ENCODE results near the gene NOP58. TPM values are rescaled to one million over a fixed set of nuclear protein-coding genes. Genes with fewer than 3 reads are reported as not detected.
A peak's percentile ranks its signal among the peaks of the same experiment; 100 is the strongest.

Gene NOP58
- total RNA-seq, 4 donors from 2014 or later, result 9.4 to 54.9 (median 26.3) TPM

DNA sequence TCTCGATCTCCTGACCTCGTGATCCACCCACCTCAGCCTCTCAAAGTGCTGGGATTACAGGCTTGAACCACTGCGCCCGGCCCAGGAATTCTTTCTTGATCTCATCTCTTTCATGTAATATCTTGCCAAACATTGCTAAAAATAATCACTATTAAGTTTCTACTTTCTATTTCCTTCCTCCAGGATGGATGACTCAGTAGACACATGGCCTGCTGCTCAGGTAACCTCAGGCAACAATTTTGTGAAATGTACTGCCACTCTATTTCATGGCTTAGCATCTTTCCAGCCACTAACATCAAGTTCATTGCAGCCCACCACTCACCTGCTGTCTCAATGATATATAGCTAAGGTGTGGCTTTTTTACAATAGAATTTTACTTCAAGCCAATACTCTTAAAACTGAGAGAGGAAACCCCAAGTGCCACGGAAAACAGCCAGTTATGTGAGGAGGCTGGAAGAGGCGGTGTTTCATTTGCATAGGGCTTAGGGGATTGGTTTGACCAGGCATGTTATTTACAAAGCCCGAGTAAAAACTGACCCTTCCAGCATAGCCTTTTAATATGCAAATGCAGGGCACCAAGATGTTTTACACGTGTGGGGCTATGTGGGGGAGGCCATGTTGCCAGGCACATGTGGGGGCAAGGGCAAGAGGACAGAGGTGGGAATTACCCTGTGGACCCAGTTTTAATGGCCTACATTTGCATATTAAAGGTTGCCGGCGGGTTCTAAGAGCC is 15.9 kb upstream of the NOP58 start:
- DNase-seq, result no peak
- H3K36me3 ChIP-seq, result no peaks in the 10 kb centered on the region
- H3K4me3 ChIP-seq, result no peak overlapping the region
- 71% methylated on average over 8 to 10 of the region's 10 CpGs for WGBS, 2 donors (ENCODE audit: low coverage in 1 of 2)
- TF ChIP-seq EP300 (IDR thresholded peaks at IDR 0.05; ENCODE audit: low read depth) (no peak), POLR2A (IDR thresholded peaks at IDR 0.05) (no peak), POLR2AphosphoS5 (IDR thresholded peaks at IDR 0.05) (no peak)
- TF ChIP-seq, protein P1, sequence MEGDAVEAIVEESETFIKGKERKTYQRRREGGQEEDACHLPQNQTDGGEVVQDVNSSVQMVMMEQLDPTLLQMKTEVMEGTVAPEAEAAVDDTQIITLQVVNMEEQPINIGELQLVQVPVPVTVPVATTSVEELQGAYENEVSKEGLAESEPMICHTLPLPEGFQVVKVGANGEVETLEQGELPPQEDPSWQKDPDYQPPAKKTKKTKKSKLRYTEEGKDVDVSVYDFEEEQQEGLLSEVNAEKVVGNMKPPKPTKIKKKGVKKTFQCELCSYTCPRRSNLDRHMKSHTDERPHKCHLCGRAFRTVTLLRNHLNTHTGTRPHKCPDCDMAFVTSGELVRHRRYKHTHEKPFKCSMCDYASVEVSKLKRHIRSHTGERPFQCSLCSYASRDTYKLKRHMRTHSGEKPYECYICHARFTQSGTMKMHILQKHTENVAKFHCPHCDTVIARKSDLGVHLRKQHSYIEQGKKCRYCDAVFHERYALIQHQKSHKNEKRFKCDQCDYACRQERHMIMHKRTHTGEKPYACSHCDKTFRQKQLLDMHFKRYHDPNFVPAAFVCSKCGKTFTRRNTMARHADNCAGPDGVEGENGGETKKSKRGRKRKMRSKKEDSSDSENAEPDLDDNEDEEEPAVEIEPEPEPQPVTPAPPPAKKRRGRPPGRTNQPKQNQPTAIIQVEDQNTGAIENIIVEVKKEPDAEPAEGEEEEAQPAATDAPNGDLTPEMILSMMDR (IDR thresholded peaks at IDR 0.05), result no peak
- in situ Hi-C loops (cut with MboI; ENCODE audit: low pct_ligation_motif_present in 1 of 4, low pct_unique_long_range_greater_than_20kb in 1 of 4, low sequenced_read_pairs in 3 of 4) (no loop called here), intact Hi-C loops (cut with DNase I; ENCODE audit: low total_unique reads) (loop anchor here (1.0 kb wide), 1 partner anchor 19 kb away; no protein-coding TSS in a partner anchor)
- H3K4me1 ChIP-seq, result no peaks in the 10 kb centered on the region
- H3K27ac ChIP-seq, result no peak overlapping the region
- H3K9me3 ChIP-seq, result no peaks in the 10 kb centered on the region
- H3K27me3 ChIP-seq, result no peaks in the 10 kb centered on the region

DNA sequence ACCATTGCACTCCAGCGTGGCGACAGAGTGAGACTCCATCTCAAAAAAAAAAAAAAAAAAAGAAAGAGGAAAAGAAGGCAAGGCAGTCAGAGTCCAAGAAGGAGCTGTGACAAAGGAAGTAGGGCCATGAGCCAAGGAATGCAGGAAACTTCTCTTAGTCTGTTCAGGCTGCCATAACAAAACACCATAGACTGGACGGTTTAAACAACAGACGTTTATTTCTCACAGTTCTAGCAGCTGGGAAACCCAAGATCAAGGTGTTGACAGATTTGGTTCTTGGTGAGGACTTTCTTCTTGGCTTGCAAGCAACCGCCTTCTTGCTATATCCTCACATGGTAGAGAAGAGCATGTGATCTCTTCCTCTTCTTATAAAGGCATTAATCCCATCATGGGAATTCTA is 14.1 kb upstream of the NOP58 start:
- intact Hi-C loops (cut with DNase I; ENCODE audit: low total_unique reads), result no loop called here
- Histone ChIP-seq H3K27ac (no peak overlapping the region), H3K9me3 (no peaks in the 10 kb centered on the region), H3K4me1 (no peaks in the 10 kb centered on the region), H3K36me3 (no peaks in the 10 kb centered on the region), H3K27me3 (no peaks in the 10 kb centered on the region), H3K4me3 (no peak overlapping the region)
- in situ Hi-C loops (cut with MboI; ENCODE audit: low pct_ligation_motif_present in 1 of 4, low pct_unique_long_range_greater_than_20kb in 1 of 4, low sequenced_read_pairs in 3 of 4), result no loop called here
- no peak for DNase-seq
- TF ChIP-seq, protein P1 (IDR thresholded peaks at IDR 0.05), result no peak
- TF ChIP-seq EP300 (IDR thresholded peaks at IDR 0.05; ENCODE audit: low read depth), result no peak
- no peak for TF ChIP-seq POLR2AphosphoS5 (IDR thresholded peaks at IDR 0.05)
- no peak for TF ChIP-seq POLR2A (IDR thresholded peaks at IDR 0.05)
- 75 to 80% methylated on average over 3 to 5 of the region's 5 CpGs for WGBS, 2 donors (ENCODE audit: low coverage in 1 of 2)

DNA sequence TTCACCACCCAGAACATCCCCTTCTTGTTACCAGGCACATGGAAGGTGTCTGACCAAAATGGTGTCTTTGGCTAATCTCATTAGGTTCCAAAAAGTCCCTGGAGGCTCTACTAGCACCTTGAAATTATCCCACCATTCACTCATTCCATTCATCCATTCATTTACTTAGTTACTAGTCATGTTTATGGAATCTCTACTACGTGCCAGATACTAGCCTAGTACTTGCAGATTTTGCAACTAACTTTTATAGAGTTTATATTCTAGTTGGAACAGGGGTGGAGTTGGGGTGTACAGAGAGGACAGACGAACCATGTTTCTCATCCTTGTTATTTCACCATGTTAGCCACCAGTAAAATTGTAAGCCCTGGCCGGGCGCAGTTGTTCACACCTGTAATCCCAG is 4.0 kb upstream of the NOP58 start:
- no peak overlapping the region for H3K4me3 ChIP-seq
- WGBS, 2 donors (ENCODE audit: low coverage in 1 of 2), result 47 to 59% methylated on average over 4 of the region's 4 CpGs
- in situ Hi-C loops (cut with MboI; ENCODE audit: low pct_ligation_motif_present in 1 of 4, low pct_unique_long_range_greater_than_20kb in 1 of 4, low sequenced_read_pairs in 3 of 4) (no loop called here), intact Hi-C loops (cut with DNase I; ENCODE audit: low total_unique reads) (no loop called here)
- no peak overlapping the region for H3K27ac ChIP-seq
- H3K36me3 ChIP-seq, result no peaks in the 10 kb centered on the region
- no peak for DNase-seq
- H3K4me1 ChIP-seq, result peaks cover 0 to 6% (median 0%) of the 10 kb centered on the region in 4 donors
- TF ChIP-seq POLR2AphosphoS5 (IDR thresholded peaks at IDR 0.05), result no peak
- TF ChIP-seq, protein P1 (IDR thresholded peaks at IDR 0.05), result no peak
- TF ChIP-seq POLR2A (IDR thresholded peaks at IDR 0.05), result no peak
- no peaks in the 10 kb centered on the region for H3K27me3 ChIP-seq
- no peaks in the 10 kb centered on the region for H3K9me3 ChIP-seq

DNA sequence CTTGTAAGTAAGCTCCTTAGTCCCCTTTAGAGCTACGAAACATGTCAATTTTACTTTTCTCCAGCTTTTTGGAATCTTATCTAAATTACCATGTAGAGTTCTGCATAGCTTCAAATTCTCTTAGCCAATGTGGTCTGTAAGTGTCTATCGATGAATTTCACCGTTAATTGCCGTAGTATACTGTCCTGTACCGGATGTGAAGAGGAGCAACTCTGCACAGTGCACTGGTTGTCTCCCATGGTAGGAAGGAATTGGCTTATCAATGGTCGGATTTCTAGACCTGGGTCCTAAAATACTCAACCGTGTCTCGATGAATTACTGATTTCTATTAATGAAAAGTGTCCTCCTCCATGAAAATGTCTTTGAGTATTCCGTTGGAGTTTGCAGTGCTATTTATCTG is 1.9 kb downstream of the NOP58 start:
- intact Hi-C loops (cut with DNase I; ENCODE audit: low total_unique reads) (loop anchor here (5.0 kb wide), 1 partner anchor 110 kb away; the partner anchor contains the start of gene BMPR2), in situ Hi-C loops (cut with MboI; ENCODE audit: low pct_ligation_motif_present in 1 of 4, low pct_unique_long_range_greater_than_20kb in 1 of 4, low sequenced_read_pairs in 3 of 4) (no loop called here)
- no peak for TF ChIP-seq POLR2AphosphoS5 (IDR thresholded peaks at IDR 0.05)
- no peak for TF ChIP-seq EP300 (IDR thresholded peaks at IDR 0.05; ENCODE audit: low read depth)
- TF ChIP-seq POLR2A (IDR thresholded peaks at IDR 0.05), result no peak
- TF ChIP-seq, protein P1 (IDR thresholded peaks at IDR 0.05), result no peak
- WGBS, 2 donors (ENCODE audit: low coverage in 1 of 2), result 18 to 20% methylated on average over 7 to 9 of the region's 9 CpGs
- H3K27me3 ChIP-seq, result no peaks in the 10 kb centered on the region
- no peaks in the 10 kb centered on the region for H3K9me3 ChIP-seq
- DNase-seq, result no peak
- H3K4me3 ChIP-seq, result peak overlapping the region; percentile 2 to 92 (median 76)
- H3K36me3 ChIP-seq, result no peaks in the 10 kb centered on the region
- H3K4me1 ChIP-seq, result peaks cover 5 to 55% (median 17%) of the 10 kb centered on the region in 4 donors
- peak overlapping the region in 2 of 4 donors; percentile 93 to 99 for H3K27ac ChIP-seq
